ENCODE measurements around the gene ZNF439.
"Not testable (repeated sequence)": the region's sequence is repeated elsewhere in the genome, so short reads cannot be mapped to it uniquely, and the experiment has no call there.

The ZNF439 gene

DNA sequence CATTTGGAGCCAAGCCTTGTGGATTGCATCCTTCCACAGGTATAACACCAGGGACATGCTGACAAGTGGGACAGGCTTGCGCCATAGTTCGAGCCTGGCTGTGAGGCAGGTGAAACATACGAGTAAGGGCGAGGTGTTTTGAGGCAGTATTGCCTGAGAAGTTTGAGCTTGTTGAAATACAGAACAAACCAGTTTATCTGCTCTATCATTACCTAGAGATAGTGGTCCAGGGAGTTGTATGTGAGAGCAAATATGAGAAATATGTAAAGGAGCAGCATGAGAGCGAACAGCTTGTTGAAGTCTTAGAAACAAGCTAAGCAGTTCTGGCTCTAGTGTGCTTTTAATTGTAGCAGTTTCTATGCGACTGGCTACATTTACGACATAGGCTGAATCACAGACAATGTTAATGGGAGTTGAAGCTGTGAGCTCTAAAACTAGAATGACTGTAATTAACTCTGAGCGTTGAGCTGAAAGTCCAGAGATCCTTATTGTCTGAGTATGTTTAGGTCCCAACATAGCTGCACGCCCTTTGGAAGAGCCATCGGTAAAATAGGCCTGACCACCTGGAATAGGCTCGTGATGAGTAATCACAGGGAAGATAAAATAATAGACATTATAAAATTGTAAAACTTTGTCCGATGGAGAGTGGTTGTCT is 8.2 kb downstream of the ZNF439 start:
- Histone ChIP-seq H3K27me3 (ENCODE audit: low read depth, low read length) (no peaks in the 10 kb centered on the region), H3K36me3 (replicated peaks; ENCODE audit: low read depth, low read length) (no peaks in the 10 kb centered on the region), H3K79me2 (ENCODE audit: low read length) (no peaks in the 10 kb centered on the region), H3K4me2 (ENCODE audit: low read length) (no peak overlapping the region), H3K4me3 (ENCODE audit: low read length) (no peak overlapping the region), H3K4me1 (ENCODE audit: low read length) (no peaks in the 10 kb centered on the region), H3K27ac (ENCODE audit: low read length) (no peak overlapping the region), H3K9me3 (ENCODE audit: insufficient read depth, low read length) (no peaks in the 10 kb centered on the region), H4K20me1 (ENCODE audit: insufficient read depth, low read length) (no peaks in the 10 kb centered on the region), H2AFZ (ENCODE audit: low read depth, low read length) (no peak overlapping the region), H3K9ac (ENCODE audit: low read length) (no peak overlapping the region)
- TF ChIP-seq EZH2phosphoT487 (IDR thresholded peaks at IDR 0.05; ENCODE audit: low read depth) = no peak
- TF ChIP-seq, protein P1, sequence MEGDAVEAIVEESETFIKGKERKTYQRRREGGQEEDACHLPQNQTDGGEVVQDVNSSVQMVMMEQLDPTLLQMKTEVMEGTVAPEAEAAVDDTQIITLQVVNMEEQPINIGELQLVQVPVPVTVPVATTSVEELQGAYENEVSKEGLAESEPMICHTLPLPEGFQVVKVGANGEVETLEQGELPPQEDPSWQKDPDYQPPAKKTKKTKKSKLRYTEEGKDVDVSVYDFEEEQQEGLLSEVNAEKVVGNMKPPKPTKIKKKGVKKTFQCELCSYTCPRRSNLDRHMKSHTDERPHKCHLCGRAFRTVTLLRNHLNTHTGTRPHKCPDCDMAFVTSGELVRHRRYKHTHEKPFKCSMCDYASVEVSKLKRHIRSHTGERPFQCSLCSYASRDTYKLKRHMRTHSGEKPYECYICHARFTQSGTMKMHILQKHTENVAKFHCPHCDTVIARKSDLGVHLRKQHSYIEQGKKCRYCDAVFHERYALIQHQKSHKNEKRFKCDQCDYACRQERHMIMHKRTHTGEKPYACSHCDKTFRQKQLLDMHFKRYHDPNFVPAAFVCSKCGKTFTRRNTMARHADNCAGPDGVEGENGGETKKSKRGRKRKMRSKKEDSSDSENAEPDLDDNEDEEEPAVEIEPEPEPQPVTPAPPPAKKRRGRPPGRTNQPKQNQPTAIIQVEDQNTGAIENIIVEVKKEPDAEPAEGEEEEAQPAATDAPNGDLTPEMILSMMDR (IDR thresholded peaks at IDR 0.05; ENCODE audit: low read depth, low read length) = no peak

DNA sequence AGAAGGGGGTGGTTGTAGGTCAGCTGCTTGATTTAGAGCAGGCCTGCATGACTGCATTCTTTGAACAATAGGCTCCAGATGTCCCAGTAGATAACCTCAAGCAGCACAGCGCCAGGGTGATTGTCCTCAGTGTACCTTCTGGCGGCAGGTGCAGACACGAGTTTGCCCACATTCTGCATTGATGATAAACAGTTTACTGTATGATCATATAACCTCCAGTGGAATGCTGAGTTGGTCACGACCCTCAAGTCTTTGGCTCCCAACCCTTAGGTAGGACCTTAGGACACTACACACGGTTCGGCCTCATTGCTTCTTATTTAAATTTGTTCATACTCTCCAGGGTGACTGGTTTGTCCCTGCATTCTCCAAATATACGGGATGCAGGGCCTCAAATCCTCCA is 12.2 kb downstream of the ZNF439 start:
- Histone ChIP-seq H3K9ac (ENCODE audit: low read length) (no peak overlapping the region), H3K4me1 (ENCODE audit: low read length) (no peaks in the 10 kb centered on the region), H3K79me2 (ENCODE audit: low read length) (no peaks in the 10 kb centered on the region), H3K4me2 (ENCODE audit: low read length) (no peak overlapping the region), H4K20me1 (ENCODE audit: insufficient read depth, low read length) (no peaks in the 10 kb centered on the region), H2AFZ (ENCODE audit: low read depth, low read length) (no peak overlapping the region), H3K9me3 (ENCODE audit: insufficient read depth, low read length) (no peaks in the 10 kb centered on the region), H3K4me3 (ENCODE audit: low read length) (no peak overlapping the region), H3K27ac (ENCODE audit: low read length) (no peak overlapping the region), H3K36me3 (replicated peaks; ENCODE audit: low read depth, low read length) (no peaks in the 10 kb centered on the region), H3K27me3 (ENCODE audit: low read depth, low read length) (no peaks in the 10 kb centered on the region)
- TF ChIP-seq, protein P1 (IDR thresholded peaks at IDR 0.05; ENCODE audit: low read depth, low read length) = no peak
- TF ChIP-seq EZH2phosphoT487 (IDR thresholded peaks at IDR 0.05; ENCODE audit: low read depth) = no peak

DNA sequence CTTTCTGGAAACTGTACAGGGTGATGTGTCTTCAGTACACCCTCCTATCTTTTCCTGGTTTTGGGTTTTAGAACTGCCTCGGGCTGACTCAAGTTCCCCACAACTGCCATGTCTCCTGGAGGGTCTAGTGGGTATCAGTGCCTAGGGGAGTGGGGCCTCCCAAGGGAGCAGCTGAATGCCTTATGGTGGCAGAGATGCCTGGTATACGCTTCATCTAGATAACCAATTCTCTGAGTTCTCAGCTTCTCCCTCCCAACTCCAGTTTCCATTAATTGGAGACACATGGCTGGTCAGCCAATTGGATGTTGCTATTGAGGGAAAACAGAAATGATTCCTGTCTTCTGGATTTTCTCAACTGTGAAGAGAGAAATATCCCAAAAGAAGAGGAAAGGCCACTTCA is 12.8 kb downstream of the ZNF439 start:
- H4K20me1 ChIP-seq (ENCODE audit: insufficient read depth, low read length) = no peaks in the 10 kb centered on the region
- no peak for TF ChIP-seq EZH2phosphoT487 (IDR thresholded peaks at IDR 0.05; ENCODE audit: low read depth)
- TF ChIP-seq, protein P1 (IDR thresholded peaks at IDR 0.05; ENCODE audit: low read depth, low read length) = no peak
- H3K9ac ChIP-seq (ENCODE audit: low read length) = no peak overlapping the region
- no peaks in the 10 kb centered on the region for H3K4me1 ChIP-seq (ENCODE audit: low read length)
- H2AFZ ChIP-seq (ENCODE audit: low read depth, low read length) = no peak overlapping the region
- H3K4me3 ChIP-seq (ENCODE audit: low read length) = no peak overlapping the region
- no peak overlapping the region for H3K27ac ChIP-seq (ENCODE audit: low read length)
- H3K27me3 ChIP-seq (ENCODE audit: low read depth, low read length) = no peaks in the 10 kb centered on the region
- no peaks in the 10 kb centered on the region for H3K9me3 ChIP-seq (ENCODE audit: insufficient read depth, low read length)
- H3K79me2 ChIP-seq (ENCODE audit: low read length) = no peaks in the 10 kb centered on the region
- no peak overlapping the region for H3K4me2 ChIP-seq (ENCODE audit: low read length)
- H3K36me3 ChIP-seq (replicated peaks; ENCODE audit: low read depth, low read length) = no peaks in the 10 kb centered on the region

DNA sequence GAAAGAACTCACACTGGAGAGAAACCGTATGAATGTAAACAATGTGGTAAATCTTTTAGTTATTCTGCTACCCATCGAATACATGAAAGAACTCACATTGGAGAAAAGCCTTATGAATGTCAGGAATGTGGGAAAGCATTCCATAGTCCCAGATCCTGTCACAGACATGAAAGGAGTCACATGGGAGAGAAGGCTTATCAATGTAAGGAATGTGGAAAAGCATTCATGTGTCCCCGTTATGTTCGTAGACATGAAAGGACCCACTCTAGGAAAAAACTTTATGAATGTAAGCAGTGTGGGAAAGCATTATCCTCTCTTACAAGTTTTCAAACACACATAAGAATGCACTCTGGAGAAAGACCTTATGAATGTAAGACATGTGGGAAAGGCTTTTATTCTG is 19.2 kb downstream of the ZNF439 start:
- peaks cover 21% of the 10 kb centered on the region; the same call in 1 of the 2 replicates for H3K9me3 ChIP-seq (ENCODE audit: insufficient read depth, low read length)
- peaks cover 20% of the 10 kb centered on the region for H3K36me3 ChIP-seq (replicated peaks; ENCODE audit: low read depth, low read length)
- not testable (repeated sequence) for H3K4me3 ChIP-seq (ENCODE audit: low read length); H3K4me1 ChIP-seq (ENCODE audit: low read length); H4K20me1 ChIP-seq (ENCODE audit: insufficient read depth, low read length); H3K27ac ChIP-seq (ENCODE audit: low read length); H3K4me2 ChIP-seq (ENCODE audit: low read length); H3K79me2 ChIP-seq (ENCODE audit: low read length); H3K9ac ChIP-seq (ENCODE audit: low read length); H3K27me3 ChIP-seq (ENCODE audit: low read depth, low read length); H2AFZ ChIP-seq (ENCODE audit: low read depth, low read length)
